ENCODE results near the gene C14orf93.

GRCh38 chr14:22976620-22977433 lies 33.1 kb downstream of the C14orf93 start:
- no peak for TF ChIP-seq POLR2A (IDR thresholded peaks at IDR 0.05)
- no peak for TF ChIP-seq CTCF (IDR thresholded peaks at IDR 0.05)

All from esophagus squamous epithelium (tissue), 4 donors.